Measurements from ENCODE around the gene PCDH9.

DNA sequence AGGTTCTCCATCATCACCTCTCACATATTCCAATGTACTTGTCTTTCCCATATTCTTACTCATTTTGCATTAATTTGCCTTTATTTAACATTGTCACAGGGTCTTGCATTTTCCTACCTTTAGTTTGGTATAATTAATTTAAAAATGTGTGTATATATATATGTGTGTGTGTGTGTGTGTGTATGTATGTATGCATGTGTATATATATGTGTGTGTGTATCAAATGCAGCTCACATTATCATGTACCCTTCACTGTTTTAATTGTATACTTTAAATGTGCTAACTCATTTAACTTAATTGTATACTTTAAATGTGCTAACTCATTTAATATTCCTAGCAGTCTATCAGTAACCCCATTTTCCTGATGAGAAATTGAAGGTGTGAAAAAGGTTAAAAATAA is 104.5 kb downstream of the PCDH9 start:
- TF ChIP-seq, protein P1, sequence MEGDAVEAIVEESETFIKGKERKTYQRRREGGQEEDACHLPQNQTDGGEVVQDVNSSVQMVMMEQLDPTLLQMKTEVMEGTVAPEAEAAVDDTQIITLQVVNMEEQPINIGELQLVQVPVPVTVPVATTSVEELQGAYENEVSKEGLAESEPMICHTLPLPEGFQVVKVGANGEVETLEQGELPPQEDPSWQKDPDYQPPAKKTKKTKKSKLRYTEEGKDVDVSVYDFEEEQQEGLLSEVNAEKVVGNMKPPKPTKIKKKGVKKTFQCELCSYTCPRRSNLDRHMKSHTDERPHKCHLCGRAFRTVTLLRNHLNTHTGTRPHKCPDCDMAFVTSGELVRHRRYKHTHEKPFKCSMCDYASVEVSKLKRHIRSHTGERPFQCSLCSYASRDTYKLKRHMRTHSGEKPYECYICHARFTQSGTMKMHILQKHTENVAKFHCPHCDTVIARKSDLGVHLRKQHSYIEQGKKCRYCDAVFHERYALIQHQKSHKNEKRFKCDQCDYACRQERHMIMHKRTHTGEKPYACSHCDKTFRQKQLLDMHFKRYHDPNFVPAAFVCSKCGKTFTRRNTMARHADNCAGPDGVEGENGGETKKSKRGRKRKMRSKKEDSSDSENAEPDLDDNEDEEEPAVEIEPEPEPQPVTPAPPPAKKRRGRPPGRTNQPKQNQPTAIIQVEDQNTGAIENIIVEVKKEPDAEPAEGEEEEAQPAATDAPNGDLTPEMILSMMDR (conservative IDR thresholded peaks at IDR 0.05 in 1 of 2, IDR thresholded peaks at IDR 0.05 in 1 of 2; ENCODE audit: extremely low read depth in 1 of 2, insufficient read depth in 1 of 2, low read depth in 1 of 2, low read length in 2 of 2), result no peak
- TF ChIP-seq EZH2 (IDR thresholded peaks at IDR 0.05; ENCODE audit: borderline replicate concordance, low read length), result no peak

Measured in mammary epithelial cell (primary cell).